SK-N-SH treated with all-trans-retinoic acid at 6 μM for 48 hours (cell line): ENCODE data around the gene BNIPL.

Experiments used
- CREB5 ChIP-seq: fragments of 250-450 bp; sonication (Bioruptor Pico); IDR thresholded peaks from 2 replicates; pipeline ENCODE4 v1.5.1; 2020; ENCODE audit warnings: low read depth, mild to moderate bottlenecking, moderate library complexity
- ISL1 ChIP-seq: fragments of 250-450 bp; sonication (Bioruptor Pico); IDR thresholded peaks from 2 replicates; pipeline ENCODE4 v2.1.2; 2022; ENCODE audit warnings: mild to moderate bottlenecking, moderate library complexity
- ZC3H10 ChIP-seq: fragments of 250-450 bp; sonication (Bioruptor Pico); IDR thresholded peaks from 2 replicates; pipeline ENCODE4 v1.5.1; 2021; ENCODE audit warnings: mild to moderate bottlenecking, moderate library complexity
- ZFP3 ChIP-seq: fragments of 250-450 bp; sonication (Bioruptor Pico); IDR thresholded peaks from 2 replicates; pipeline ENCODE4 v1.5.0; 2020; ENCODE audit warnings: mild to moderate bottlenecking, moderate library complexity

DNA sequence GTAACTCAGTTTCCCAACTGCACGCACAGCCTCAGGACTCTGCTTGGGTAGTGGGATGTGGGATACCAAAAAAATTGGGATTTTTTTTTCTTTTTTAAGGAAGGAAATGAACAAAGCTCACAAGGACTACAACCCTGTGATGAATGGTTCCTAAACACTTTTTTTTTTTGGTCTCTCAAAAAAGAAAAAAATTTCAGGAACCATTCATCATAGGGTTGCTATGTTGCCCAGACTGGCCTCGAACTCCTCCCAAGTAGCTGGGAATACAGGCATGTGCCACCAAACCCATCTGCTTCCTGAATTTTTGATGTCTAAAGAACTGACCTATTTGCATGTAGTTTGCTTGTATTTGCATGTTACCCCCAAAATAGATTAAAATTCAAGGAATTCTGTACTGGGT, 36.5 kb upstream of the BNIPL start:
- TF ChIP-seq ZFP3 (CRISPR knock-in tag) (no peak), ISL1 (CRISPR knock-in tag) (no peak), ZC3H10 (CRISPR knock-in tag) (no peak), CREB5 (CRISPR knock-in tag) (no peak)
